ENCODE data around the gene SLC6A9.

DNA sequence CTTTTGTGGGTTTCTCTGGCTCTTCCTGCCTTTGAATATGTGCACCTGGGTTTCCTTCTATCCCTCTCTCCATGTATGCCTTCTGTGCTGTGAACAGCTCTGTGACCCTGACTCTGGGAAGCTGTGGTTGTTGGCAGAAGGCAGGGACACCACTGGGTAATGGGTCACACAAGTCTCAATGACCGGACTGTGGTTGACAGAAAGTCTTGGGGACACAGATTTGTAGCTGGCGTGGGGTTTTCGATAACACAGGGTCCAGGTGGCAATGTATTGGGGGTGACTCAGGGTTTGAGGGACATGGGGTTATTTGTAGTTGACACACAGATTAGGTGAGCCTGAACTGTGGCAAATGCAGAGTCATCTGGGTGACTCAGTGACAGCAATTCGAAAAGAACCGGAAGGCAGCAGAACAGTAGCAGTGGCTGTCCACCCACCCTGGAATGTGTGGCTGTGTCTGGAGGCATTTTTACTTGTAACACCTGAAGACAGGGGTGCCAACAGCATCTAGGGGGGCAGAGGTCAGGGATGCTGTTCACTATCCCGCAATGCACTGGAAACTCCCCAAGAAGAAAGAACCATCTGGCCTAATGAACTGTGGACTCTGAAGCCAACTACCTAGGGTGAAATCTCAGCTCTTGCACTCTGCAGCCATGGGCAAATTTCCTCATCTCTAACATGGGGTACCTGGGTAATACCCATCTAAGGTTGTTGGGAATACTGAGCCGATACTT is 13.0 kb upstream of the SLC6A9 start:
- TF ChIP-seq, protein P1, sequence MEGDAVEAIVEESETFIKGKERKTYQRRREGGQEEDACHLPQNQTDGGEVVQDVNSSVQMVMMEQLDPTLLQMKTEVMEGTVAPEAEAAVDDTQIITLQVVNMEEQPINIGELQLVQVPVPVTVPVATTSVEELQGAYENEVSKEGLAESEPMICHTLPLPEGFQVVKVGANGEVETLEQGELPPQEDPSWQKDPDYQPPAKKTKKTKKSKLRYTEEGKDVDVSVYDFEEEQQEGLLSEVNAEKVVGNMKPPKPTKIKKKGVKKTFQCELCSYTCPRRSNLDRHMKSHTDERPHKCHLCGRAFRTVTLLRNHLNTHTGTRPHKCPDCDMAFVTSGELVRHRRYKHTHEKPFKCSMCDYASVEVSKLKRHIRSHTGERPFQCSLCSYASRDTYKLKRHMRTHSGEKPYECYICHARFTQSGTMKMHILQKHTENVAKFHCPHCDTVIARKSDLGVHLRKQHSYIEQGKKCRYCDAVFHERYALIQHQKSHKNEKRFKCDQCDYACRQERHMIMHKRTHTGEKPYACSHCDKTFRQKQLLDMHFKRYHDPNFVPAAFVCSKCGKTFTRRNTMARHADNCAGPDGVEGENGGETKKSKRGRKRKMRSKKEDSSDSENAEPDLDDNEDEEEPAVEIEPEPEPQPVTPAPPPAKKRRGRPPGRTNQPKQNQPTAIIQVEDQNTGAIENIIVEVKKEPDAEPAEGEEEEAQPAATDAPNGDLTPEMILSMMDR (IDR thresholded peaks at IDR 0.05 in 2 of 3, conservative IDR thresholded peaks at IDR 0.05 in 1 of 3; ENCODE audit: borderline replicate concordance in 1 of 3, insufficient read depth in 1 of 3, low read depth in 2 of 3, low read length in 2 of 3) = no peak
- no peak for TF ChIP-seq YY1 (IDR thresholded peaks at IDR 0.05; ENCODE audit: extremely low read depth, insufficient replicate concordance, low read depth, low read length)

All from HCT116 (cell line).